ENCODE data around the gene BTBD9.

DNA sequence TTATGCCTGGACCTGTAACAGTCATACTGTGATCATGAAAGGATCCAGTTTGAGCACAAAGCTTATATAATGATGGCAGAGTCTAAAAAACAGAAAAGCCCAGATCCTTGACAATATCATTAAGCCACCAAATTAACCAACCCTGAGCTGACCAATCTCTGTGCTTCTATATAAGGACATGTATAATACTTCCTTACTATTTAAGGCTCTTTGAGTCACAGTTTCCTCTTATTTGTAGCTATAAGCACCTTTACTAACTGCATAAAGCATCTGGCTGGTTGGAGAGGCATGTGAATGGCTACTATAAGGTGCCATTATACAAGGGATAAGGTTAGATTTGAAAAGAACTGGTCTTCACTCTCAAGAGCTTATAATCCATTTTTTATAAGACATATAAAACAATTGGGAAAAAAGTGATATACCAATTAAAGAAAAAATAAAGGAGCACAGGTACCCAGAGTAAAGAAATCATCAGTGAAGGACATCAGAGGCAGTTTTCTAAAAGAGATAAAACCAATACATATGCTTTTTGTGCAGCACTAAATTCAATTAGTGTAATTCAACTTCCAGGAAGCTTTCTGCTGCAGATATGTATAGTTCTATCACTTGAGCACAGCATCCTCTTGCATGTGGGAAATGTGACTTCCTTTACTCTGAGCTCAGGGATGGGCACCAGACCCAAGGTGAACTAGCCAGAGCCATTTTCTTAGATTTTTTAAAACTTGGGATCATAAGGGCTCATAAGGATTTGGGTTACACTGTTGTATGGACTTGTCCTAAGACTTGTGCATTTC lies 121.0 kb downstream of the BTBD9 start:
- TF ChIP-seq, protein P1, sequence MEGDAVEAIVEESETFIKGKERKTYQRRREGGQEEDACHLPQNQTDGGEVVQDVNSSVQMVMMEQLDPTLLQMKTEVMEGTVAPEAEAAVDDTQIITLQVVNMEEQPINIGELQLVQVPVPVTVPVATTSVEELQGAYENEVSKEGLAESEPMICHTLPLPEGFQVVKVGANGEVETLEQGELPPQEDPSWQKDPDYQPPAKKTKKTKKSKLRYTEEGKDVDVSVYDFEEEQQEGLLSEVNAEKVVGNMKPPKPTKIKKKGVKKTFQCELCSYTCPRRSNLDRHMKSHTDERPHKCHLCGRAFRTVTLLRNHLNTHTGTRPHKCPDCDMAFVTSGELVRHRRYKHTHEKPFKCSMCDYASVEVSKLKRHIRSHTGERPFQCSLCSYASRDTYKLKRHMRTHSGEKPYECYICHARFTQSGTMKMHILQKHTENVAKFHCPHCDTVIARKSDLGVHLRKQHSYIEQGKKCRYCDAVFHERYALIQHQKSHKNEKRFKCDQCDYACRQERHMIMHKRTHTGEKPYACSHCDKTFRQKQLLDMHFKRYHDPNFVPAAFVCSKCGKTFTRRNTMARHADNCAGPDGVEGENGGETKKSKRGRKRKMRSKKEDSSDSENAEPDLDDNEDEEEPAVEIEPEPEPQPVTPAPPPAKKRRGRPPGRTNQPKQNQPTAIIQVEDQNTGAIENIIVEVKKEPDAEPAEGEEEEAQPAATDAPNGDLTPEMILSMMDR (IDR thresholded peaks at IDR 0.05): no peak
- TF ChIP-seq POLR2AphosphoS5 (IDR thresholded peaks at IDR 0.05): no peak
